Neural cell (in vitro differentiated cells): ENCODE measurements around the gene ENTPD8. TPM values are rescaled to one million over a fixed set of nuclear protein-coding genes. Genes with fewer than 3 reads are reported as not detected.

Experiments
- H2AFZ ChIP-seq: fragments of 200-600, 300-800 bp; sonication (generic), shearing (Covaris generic); 2 replicates; pipeline ENCODE4 v1.6.0; 2014; ENCODE audit warnings: low read depth, mild to moderate bottlenecking, antibody characterized with exemption, low read length, moderate library complexity
- H3F3A ChIP-seq: fragments of 200-600 bp; shearing (Covaris generic); 2 replicates; pipeline ENCODE4 v1.6.1; 2016; ENCODE audit warnings: mild to moderate bottlenecking, moderate library complexity, mixed read lengths, antibody characterized with exemption, low read length; ENCODE audit not compliant: insufficient read depth, poor library complexity, severe bottlenecking
- H3K27ac ChIP-seq: fragments of 200-600, 300-800 bp; sonication (generic), shearing (Covaris generic); 2 replicates; pipeline ENCODE4 v1.5.1; 2014; ENCODE audit warnings: mild to moderate bottlenecking, low read length, moderate library complexity
- H3K27me3 ChIP-seq: fragments of 300-800, 200-600 bp; sonication (generic), shearing (Covaris generic); 2 replicates; pipeline ENCODE4 v1.6.0; 2014; ENCODE audit warnings: mild to moderate bottlenecking, low read depth, low read length, moderate library complexity; ENCODE audit not compliant: insufficient read depth
- H3K36me3 ChIP-seq: fragments of 300-800, 200-600 bp; sonication (generic), shearing (Covaris generic); 2 replicates; pipeline ENCODE4 v1.5.1; 2014; ENCODE audit warnings: mild to moderate bottlenecking, antibody characterized with exemption, low read length, moderate library complexity; ENCODE audit not compliant: insufficient read depth
- H3K4me2 ChIP-seq: fragments of 300-800, 200-600 bp; sonication (generic), shearing (Covaris generic); 2 replicates; pipeline ENCODE4 v1.6.0; 2014; ENCODE audit warnings: mild to moderate bottlenecking, low read length
- H3K4me3 ChIP-seq: fragments of 300-800, 200-600 bp; sonication (generic), shearing (Covaris generic); 2 replicates; pipeline ENCODE4 v1.5.1; 2014; ENCODE audit warnings: mild to moderate bottlenecking, low read length, moderate library complexity
- H3K79me2 ChIP-seq: fragments of 200-600 bp; shearing (Covaris generic); replicated peaks from 2 replicates; pipeline ENCODE4 v1.6.0; 2014; ENCODE audit warnings: mild to moderate bottlenecking, low read length, moderate library complexity; ENCODE audit not compliant: insufficient read depth
- H3K9ac ChIP-seq: fragments of 300-800, 200-600 bp; sonication (generic), shearing (Covaris generic); 2 replicates; pipeline ENCODE4 v1.6.1; 2016; ENCODE audit warnings: mild to moderate bottlenecking, low read length, mixed read lengths
- H3K9me2 ChIP-seq: fragments of 200-600 bp; shearing (Covaris generic); 2 replicates; pipeline ENCODE4 v1.6.1; 2016; ENCODE audit warnings: mild to moderate bottlenecking, low read length, mixed read lengths; ENCODE audit not compliant: insufficient read depth
- H3K9me3 ChIP-seq: fragments of 200-600, 300-800 bp; sonication (generic), shearing (Covaris generic); 2 replicates; pipeline ENCODE4 v1.6.1; 2016; ENCODE audit warnings: mild to moderate bottlenecking, mixed run types, low read length, moderate library complexity, mixed read lengths
- H4K20me1 ChIP-seq: fragments of 200-600 bp; shearing (Covaris generic); 2 replicates; pipeline ENCODE4 v1.6.1; 2016; ENCODE audit warnings: mild to moderate bottlenecking, mixed run types; ENCODE audit not compliant: insufficient read depth
- EP300 ChIP-seq: fragments of 450-650 bp; conservative IDR thresholded peaks from 2 replicates; pipeline ENCODE4 v1.6.1; 2014; ENCODE audit warnings: antibody characterized with exemption, mild to moderate bottlenecking, moderate library complexity; ENCODE audit not compliant: poor library complexity, severe bottlenecking
- EZH2 ChIP-seq: fragments of 200-600, 300-800 bp; shearing (Covaris generic), sonication (generic); IDR thresholded peaks from 2 replicates; pipeline ENCODE4 v1.6.1; 2014; ENCODE audit warnings: antibody characterized with exemption, low read length, borderline replicate concordance, mild to moderate bottlenecking; ENCODE audit not compliant: insufficient read depth, poor library complexity, severe bottlenecking
- MXI1 ChIP-seq: fragments of 450-650 bp; conservative IDR thresholded peaks from 2 replicates; pipeline ENCODE4 v1.6.1; 2014; ENCODE audit warnings: antibody characterized with exemption, mild to moderate bottlenecking; ENCODE audit not compliant: poor library complexity, severe bottlenecking
- POLR2AphosphoS5 ChIP-seq: IDR thresholded peaks from 2 replicates; pipeline ENCODE4 v1.6.1; 2012
- RAD21 ChIP-seq: fragments of 450-650 bp; conservative IDR thresholded peaks from 2 replicates; pipeline ENCODE4 v1.6.1; 2014; ENCODE audit warnings: antibody characterized with exemption, mild to moderate bottlenecking, moderate library complexity
- SMC3 ChIP-seq: fragments of 450-650 bp; conservative IDR thresholded peaks from 2 replicates; pipeline ENCODE4 v1.6.1; 2014; ENCODE audit warnings: antibody characterized with exemption, mild to moderate bottlenecking, moderate library complexity; ENCODE audit not compliant: poor library complexity
- TAF1 ChIP-seq: IDR thresholded peaks from 2 replicates; pipeline ENCODE4 v1.6.1; 2012; ENCODE audit warnings: low read depth
- polyA plus RNA-seq: library from polyadenylated mRNA; depleted of rRNA; stranded (reverse); fragments of >200 nt; gene quantifications from 2 replicates; pipeline ENCODE4 v1.2.3, GENCODE V29; 2014
- TF ChIP-seq, protein P1 (sequence below): IDR thresholded peaks from 2 replicates; pipeline ENCODE4 v1.6.1; 2012; ENCODE audit warnings: borderline replicate concordance
- TF ChIP-seq, protein P2 (sequence below): fragments of 450-650 bp; IDR thresholded peaks from 2 replicates; pipeline ENCODE4 v1.5.1; 2014; ENCODE audit warnings: antibody characterized with exemption, mild to moderate bottlenecking, moderate library complexity; ENCODE audit not compliant: poor library complexity, severe bottlenecking

ENTPD8 gene
- polyA plus RNA-seq, 1 donor from 2014 or later: not detected

DNA sequence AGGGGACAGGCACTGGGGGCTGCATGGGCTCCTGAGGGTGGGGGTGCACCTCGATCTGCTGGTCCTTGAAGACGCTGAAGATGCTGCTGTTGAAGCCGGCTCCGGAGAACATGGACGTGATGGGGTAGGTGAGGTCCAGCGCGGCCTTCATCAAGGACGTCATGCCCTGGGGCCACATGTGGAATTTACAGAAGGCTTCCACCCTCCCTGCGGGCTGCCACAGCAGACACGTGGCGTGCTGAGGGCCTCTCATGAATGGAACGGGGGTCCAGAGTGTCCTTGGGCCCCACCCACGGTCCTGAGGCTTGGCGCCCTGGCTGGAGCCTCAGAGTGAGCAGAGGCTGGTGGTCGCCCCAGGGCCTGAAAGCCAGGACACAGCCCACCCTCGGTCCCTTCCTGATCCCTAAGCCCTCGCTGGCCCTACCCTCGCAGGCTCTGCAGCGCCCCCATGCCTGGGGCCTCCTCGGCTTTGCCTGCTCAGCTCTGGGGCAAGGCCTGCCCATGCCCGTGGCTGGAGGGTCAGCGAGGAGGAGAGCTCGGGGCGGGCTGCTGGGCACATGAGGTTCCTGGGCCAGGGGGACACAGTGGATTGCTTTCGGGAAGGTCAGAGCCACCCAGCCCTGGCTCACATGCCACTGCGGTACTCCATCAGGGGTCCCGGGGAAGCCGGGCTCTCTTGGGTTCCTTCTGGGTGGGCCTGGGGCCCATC is 23.3 kb upstream of the ENTPD8 start:
- Histone ChIP-seq H3K36me3 (no peaks in the 10 kb centered on the region), H3K79me2 (no peaks in the 10 kb centered on the region), H4K20me1 (no peaks in the 10 kb centered on the region), H3F3A (no peaks in the 10 kb centered on the region), H3K4me2 (no peak overlapping the region), H3K9me3 (no peaks in the 10 kb centered on the region), H3K27me3 (no peaks in the 10 kb centered on the region), H2AFZ (no peak overlapping the region), H3K27ac (no peak overlapping the region), H3K9ac (no peak overlapping the region), H3K4me3 (no peak overlapping the region), H3K9me2 (no peaks in the 10 kb centered on the region)
- TF ChIP-seq RAD21 (no peak), TAF1 (no peak), SMC3 (no peak), MXI1 (no peak), EZH2 (no peak), POLR2AphosphoS5 (no peak), EP300 (no peak)
- TF ChIP-seq, protein P1, sequence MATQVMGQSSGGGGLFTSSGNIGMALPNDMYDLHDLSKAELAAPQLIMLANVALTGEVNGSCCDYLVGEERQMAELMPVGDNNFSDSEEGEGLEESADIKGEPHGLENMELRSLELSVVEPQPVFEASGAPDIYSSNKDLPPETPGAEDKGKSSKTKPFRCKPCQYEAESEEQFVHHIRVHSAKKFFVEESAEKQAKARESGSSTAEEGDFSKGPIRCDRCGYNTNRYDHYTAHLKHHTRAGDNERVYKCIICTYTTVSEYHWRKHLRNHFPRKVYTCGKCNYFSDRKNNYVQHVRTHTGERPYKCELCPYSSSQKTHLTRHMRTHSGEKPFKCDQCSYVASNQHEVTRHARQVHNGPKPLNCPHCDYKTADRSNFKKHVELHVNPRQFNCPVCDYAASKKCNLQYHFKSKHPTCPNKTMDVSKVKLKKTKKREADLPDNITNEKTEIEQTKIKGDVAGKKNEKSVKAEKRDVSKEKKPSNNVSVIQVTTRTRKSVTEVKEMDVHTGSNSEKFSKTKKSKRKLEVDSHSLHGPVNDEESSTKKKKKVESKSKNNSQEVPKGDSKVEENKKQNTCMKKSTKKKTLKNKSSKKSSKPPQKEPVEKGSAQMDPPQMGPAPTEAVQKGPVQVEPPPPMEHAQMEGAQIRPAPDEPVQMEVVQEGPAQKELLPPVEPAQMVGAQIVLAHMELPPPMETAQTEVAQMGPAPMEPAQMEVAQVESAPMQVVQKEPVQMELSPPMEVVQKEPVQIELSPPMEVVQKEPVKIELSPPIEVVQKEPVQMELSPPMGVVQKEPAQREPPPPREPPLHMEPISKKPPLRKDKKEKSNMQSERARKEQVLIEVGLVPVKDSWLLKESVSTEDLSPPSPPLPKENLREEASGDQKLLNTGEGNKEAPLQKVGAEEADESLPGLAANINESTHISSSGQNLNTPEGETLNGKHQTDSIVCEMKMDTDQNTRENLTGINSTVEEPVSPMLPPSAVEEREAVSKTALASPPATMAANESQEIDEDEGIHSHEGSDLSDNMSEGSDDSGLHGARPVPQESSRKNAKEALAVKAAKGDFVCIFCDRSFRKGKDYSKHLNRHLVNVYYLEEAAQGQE: no peak
- TF ChIP-seq, protein P2, sequence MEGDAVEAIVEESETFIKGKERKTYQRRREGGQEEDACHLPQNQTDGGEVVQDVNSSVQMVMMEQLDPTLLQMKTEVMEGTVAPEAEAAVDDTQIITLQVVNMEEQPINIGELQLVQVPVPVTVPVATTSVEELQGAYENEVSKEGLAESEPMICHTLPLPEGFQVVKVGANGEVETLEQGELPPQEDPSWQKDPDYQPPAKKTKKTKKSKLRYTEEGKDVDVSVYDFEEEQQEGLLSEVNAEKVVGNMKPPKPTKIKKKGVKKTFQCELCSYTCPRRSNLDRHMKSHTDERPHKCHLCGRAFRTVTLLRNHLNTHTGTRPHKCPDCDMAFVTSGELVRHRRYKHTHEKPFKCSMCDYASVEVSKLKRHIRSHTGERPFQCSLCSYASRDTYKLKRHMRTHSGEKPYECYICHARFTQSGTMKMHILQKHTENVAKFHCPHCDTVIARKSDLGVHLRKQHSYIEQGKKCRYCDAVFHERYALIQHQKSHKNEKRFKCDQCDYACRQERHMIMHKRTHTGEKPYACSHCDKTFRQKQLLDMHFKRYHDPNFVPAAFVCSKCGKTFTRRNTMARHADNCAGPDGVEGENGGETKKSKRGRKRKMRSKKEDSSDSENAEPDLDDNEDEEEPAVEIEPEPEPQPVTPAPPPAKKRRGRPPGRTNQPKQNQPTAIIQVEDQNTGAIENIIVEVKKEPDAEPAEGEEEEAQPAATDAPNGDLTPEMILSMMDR: no peak

DNA sequence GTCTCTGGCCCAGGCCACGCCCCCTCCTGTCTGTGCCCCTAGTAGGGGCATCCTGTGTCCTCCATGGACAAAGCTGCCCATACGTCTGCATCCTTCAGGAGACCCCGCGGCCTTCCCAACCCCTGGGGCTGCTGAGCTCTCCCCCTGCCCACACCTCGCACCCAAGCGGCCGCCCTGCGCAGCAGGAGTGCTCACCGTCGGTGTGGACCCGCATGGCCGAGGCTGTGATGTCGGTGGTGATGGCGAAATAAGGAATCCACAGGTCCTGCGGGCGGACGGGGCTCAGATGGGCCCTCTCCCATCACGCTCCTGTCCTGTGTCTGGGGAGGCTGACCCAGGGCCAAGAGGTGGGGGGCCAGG is 22.8 kb upstream of the ENTPD8 start:
- no peaks in the 10 kb centered on the region for H3K9me3 ChIP-seq
- H3K27me3 ChIP-seq: no peaks in the 10 kb centered on the region
- no peak overlapping the region for H3K9ac ChIP-seq
- no peaks in the 10 kb centered on the region for H3K9me2 ChIP-seq
- no peak overlapping the region for H2AFZ ChIP-seq
- H3K27ac ChIP-seq: no peak overlapping the region
- H3K4me3 ChIP-seq: no peak overlapping the region
- H3K4me2 ChIP-seq: no peak overlapping the region
- H3K79me2 ChIP-seq: no peaks in the 10 kb centered on the region
- TF ChIP-seq TAF1 (no peak), RAD21 (no peak), POLR2AphosphoS5 (no peak), MXI1 (no peak)
- TF ChIP-seq, protein P1: no peak
- H4K20me1 ChIP-seq: no peaks in the 10 kb centered on the region
- no peaks in the 10 kb centered on the region for H3F3A ChIP-seq
- H3K36me3 ChIP-seq: no peaks in the 10 kb centered on the region
